Measurements from ENCODE around the gene ANKRD27.

DNA sequence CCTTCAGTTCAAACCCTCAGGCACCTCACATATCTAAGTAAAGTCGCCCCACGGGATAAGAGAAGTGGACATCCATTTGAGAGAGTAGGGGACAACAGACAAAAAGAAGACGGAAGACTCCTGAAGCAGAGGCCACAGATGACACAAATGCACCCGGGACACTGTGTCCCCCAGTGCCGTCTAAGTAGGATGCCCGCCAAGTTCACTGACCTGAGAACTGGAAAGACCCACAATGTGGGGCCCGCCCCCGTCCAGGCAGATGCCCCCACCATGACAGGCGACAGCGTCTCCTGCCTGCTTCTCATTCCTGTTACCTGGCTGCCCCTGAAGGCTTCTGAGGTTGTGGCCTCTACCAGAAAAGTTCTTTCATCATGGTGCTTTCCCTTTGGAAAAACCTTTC is 16.9 kb downstream of the ANKRD27 start:
- TF ChIP-seq, protein P1, sequence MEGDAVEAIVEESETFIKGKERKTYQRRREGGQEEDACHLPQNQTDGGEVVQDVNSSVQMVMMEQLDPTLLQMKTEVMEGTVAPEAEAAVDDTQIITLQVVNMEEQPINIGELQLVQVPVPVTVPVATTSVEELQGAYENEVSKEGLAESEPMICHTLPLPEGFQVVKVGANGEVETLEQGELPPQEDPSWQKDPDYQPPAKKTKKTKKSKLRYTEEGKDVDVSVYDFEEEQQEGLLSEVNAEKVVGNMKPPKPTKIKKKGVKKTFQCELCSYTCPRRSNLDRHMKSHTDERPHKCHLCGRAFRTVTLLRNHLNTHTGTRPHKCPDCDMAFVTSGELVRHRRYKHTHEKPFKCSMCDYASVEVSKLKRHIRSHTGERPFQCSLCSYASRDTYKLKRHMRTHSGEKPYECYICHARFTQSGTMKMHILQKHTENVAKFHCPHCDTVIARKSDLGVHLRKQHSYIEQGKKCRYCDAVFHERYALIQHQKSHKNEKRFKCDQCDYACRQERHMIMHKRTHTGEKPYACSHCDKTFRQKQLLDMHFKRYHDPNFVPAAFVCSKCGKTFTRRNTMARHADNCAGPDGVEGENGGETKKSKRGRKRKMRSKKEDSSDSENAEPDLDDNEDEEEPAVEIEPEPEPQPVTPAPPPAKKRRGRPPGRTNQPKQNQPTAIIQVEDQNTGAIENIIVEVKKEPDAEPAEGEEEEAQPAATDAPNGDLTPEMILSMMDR (IDR thresholded peaks at IDR 0.05; ENCODE audit: insufficient read depth, low read depth, low read length), result no peak
- TF ChIP-seq EZH2 (IDR thresholded peaks at IDR 0.05; ENCODE audit: insufficient read depth, low read length), result no peak

All from astrocyte (in vitro differentiated cells and primary cell).